ENCODE data around the gene PITPNC1. TPM values are rescaled to one million over a fixed set of nuclear protein-coding genes. Genes with fewer than 3 reads are reported as not detected.

The PITPNC1 gene
- polyA plus RNA-seq, 1 of the 3 experiments (the other 2 are of a cell fraction): 18.4 TPM

- CTCF ChIA-PET: interaction anchor here (0.6 to 3.0 kb wide), 7 partner anchors 9 to 273 kb away, joined by 3 to 14 read pairs (median 5); no protein-coding TSS in a partner anchor
- no peak overlapping the region for H3K27ac ChIP-seq (ENCODE audit: low read depth in 2 of 2, low read length in 1 of 2)
- H3K4me1 ChIP-seq (ENCODE audit: control insufficient read depth in 1 of 2, insufficient read depth in 2 of 2, low read depth in 1 of 2, low read length in 1 of 2): peaks cover 0 to 7% of the 10 kb centered on the region in 2 experiments; a peak in 1 of 4 replicates
- H3K79me2 ChIP-seq (ENCODE audit: insufficient read depth): no peaks in the 10 kb centered on the region
- no peaks in the 10 kb centered on the region for H4K20me1 ChIP-seq (ENCODE audit: insufficient read depth)
- 91% methylated on average over 5 of the region's 5 CpGs for WGBS (ENCODE audit: low lambda C conversion rate)
- no peaks in the 10 kb centered on the region for H3K27me3 ChIP-seq (ENCODE audit: insufficient read depth)
- no peak for DNase-seq
- H3K4me3 ChIP-seq (ENCODE audit: low read depth in 2 of 2, low read length in 1 of 2): no peak overlapping the region
- no peak overlapping the region for H3K9ac ChIP-seq
- no peaks in the 10 kb centered on the region for H3K9me3 ChIP-seq
- TF ChIP-seq MEF2A (IDR thresholded peaks at IDR 0.05; ENCODE audit: borderline replicate concordance, low read depth) (no peak), PBX3 (IDR thresholded peaks at IDR 0.05) (no peak), NRF1 (IDR thresholded peaks at IDR 0.05; ENCODE audit: low read depth, low read length) (no peak), EP300 (IDR thresholded peaks at IDR 0.05; ENCODE audit: borderline replicate concordance in 1 of 2, low read depth in 1 of 2, low read length in 1 of 2) (no peak), FOXM1 (IDR thresholded peaks at IDR 0.05; ENCODE audit: low read depth) (no peak), REST (IDR thresholded peaks at IDR 0.05; ENCODE audit: low read depth, low read length) (no peak), USF1 (IDR thresholded peaks at IDR 0.05; ENCODE audit: borderline replicate concordance, low read depth) (no peak), TCF12 (IDR thresholded peaks at IDR 0.05) (no peak), CTCF (IDR thresholded peaks at IDR 0.05) (no peak), RXRA (IDR thresholded peaks at IDR 0.05; ENCODE audit: borderline replicate concordance, low read depth) (no peak)
- no peaks in the 10 kb centered on the region for H3F3A ChIP-seq (replicated peaks; ENCODE audit: insufficient read depth)
- no peaks in the 10 kb centered on the region for H3K36me3 ChIP-seq (replicated peaks in 1 of 2; ENCODE audit: control insufficient read depth in 1 of 2, insufficient read depth in 2 of 2, low read length in 1 of 2)
- H3K9me2 ChIP-seq: no peaks in the 10 kb centered on the region
- no peak overlapping the region for H2AFZ ChIP-seq (ENCODE audit: low read depth)
- POLR2A ChIA-PET: interaction anchor here (1.6 kb wide), 1 partner anchor 10 kb away, joined by 3 read pairs; no protein-coding TSS in a partner anchor
- no peak overlapping the region for H3K4me2 ChIP-seq
Measured at GRCh38 chr17:67647482-67647881, 270.4 kb downstream of the PITPNC1 start.
